Ureter (tissue), 1 donor: ENCODE results near the gene CDK10. TPM values are rescaled to one million over a fixed set of nuclear protein-coding genes. Genes with fewer than 3 reads are reported as not detected.

ENCODE experiments used
- DNase-seq: peaks from one replicate; pipeline ENCODE4 v3.0.0-alpha.2; 2020; ENCODE audit warnings: low spot score
- total RNA-seq: library from RNA; stranded (reverse); gene quantifications from one replicate; pipeline ENCODE4 v1.2.4, GENCODE V29; 2023
- donor health status: DM: yes; HTN: yes; CAD: no.

The CDK10 gene
- total RNA-seq, 1 donor from 2014 or later = 89.8 TPM

GRCh38 chr16:89733322-89733721, 46.8 kb downstream of the CDK10 start:
- no peak for DNase-seq

GRCh38 chr16:89733792-89734191, 47.3 kb downstream of the CDK10 start:
- no peak for DNase-seq

- no peak for DNase-seq
Measured at GRCh38 chr16:89736554-89736953, 50.1 kb downstream of the CDK10 start.

GRCh38 chr16:89737341-89738071, 51.0 kb downstream of the CDK10 start:
- no peak for DNase-seq

- DNase-seq = no peak
Measured at GRCh38 chr16:89738072-89738377, 51.5 kb downstream of the CDK10 start.

- no peak for DNase-seq
Measured at GRCh38 chr16:89738538-89739317, 52.2 kb downstream of the CDK10 start.

GRCh38 chr16:89739383-89739782, 52.9 kb downstream of the CDK10 start:
- DNase-seq = no peak

GRCh38 chr16:89741342-89742014, 55.0 kb downstream of the CDK10 start:
- DNase-seq = no peak

GRCh38 chr16:89742948-89743347, 56.5 kb downstream of the CDK10 start:
- no peak for DNase-seq

- DNase-seq = no peak
Measured at GRCh38 chr16:89744813-89745212, 58.3 kb downstream of the CDK10 start.

Other genes starting within 250 kb of the CDK10 start
- 258 TPM for gene ANKRD11, start 196.1 kb upstream of the CDK10 start, total RNA-seq
- 132 TPM for gene SPG7, start 178.3 kb upstream of the CDK10 start, total RNA-seq
- 2,389 TPM for gene RPL13, start 126.0 kb upstream of the CDK10 start, total RNA-seq
- gene CPNE7, start 110.9 kb upstream of the CDK10 start, total RNA-seq = 16.2 TPM
- gene DPEP1, start 73.0 kb upstream of the CDK10 start, total RNA-seq = 0.75 TPM
- gene CHMP1A, start 29.0 kb upstream of the CDK10 start, total RNA-seq = 84.7 TPM
- gene SPATA33, start 28.9 kb upstream of the CDK10 start, total RNA-seq = 7.4 TPM
- 7.7 TPM for gene SPATA2L, start 15.0 kb downstream of the CDK10 start, total RNA-seq
- gene VPS9D1, start 34.2 kb downstream of the CDK10 start, total RNA-seq = 17.7 TPM
- gene ZNF276, start 34.8 kb downstream of the CDK10 start, total RNA-seq = 44.1 TPM
- gene FANCA, start 130.0 kb downstream of the CDK10 start, total RNA-seq = 8.1 TPM
- 41.6 TPM for gene SPIRE2, start 141.8 kb downstream of the CDK10 start, total RNA-seq
- gene TCF25, start 186.9 kb downstream of the CDK10 start, total RNA-seq = 224 TPM
- 12.3 TPM for gene MC1R, start 232.2 kb downstream of the CDK10 start, total RNA-seq
- 4.1 TPM for gene TUBB3, start 236.7 kb downstream of the CDK10 start, total RNA-seq